ENCODE measurements around the gene ARL16. TPM values are rescaled to one million over a fixed set of nuclear protein-coding genes. Genes with fewer than 3 reads are reported as not detected.

The ARL16 gene
- total RNA-seq, 1 experiment from 2014 or later, result 46.7 TPM

DNA sequence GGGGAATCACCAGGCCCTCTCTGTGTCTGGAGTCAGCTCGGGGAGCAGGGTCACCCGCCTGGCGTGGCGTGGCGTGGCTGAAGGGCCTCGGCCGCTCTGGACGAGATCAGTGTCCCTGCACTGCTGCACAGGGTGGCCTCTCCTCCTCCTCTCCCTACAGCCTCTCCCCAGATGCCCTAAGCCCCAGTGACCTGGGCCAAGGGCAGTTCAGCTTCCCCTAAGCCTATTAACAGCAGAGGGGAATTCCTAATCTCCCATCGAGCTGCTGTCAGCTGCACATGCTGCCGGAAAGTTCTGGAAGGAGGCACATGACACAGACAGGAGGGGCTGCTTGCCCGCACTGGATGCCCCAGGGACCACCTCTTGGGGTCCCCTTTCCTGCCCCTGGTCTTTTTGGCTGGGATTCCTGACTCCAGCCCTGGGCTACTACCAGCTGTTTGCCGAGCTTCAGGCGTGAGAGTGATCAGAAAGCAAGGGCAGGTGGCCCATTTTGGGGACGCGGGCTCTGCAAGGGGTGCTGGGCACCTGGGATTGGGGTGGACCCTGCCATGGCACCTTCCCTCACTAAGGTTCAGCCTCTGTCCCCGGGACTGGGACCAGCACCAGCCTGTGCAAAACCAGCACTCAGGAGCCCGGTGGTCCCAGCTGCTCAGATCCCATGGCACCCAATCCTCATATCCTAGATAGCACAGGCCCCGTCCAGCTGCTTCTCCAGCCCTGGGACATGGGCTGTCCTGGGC, 28.0 kb downstream of the ARL16 start:
- TF ChIP-seq, protein P1, sequence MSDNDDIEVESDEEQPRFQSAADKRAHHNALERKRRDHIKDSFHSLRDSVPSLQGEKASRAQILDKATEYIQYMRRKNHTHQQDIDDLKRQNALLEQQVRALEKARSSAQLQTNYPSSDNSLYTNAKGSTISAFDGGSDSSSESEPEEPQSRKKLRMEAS (CRISPR knock-in tag; IDR thresholded peaks at IDR 0.05), result no peak
- TF ChIP-seq GTF2I (CRISPR knock-in tag; conservative IDR thresholded peaks at IDR 0.05) (no peak), GRHL2 (CRISPR knock-in tag; IDR thresholded peaks at IDR 0.05; ENCODE audit: insufficient replicate concordance, severe bottlenecking) (no peak), IRF2 (CRISPR knock-in tag; IDR thresholded peaks at IDR 0.05; ENCODE audit: borderline replicate concordance, low read depth) (no peak), ZNF416 (CRISPR knock-in tag; IDR thresholded peaks at IDR 0.05) (no peak), NR3C1 (CRISPR knock-in tag; conservative IDR thresholded peaks at IDR 0.05; ENCODE audit: low read depth) (no peak), FOXJ3 (CRISPR knock-in tag; IDR thresholded peaks at IDR 0.05; ENCODE audit: borderline replicate concordance) (no peak), ZNF121 (CRISPR knock-in tag; IDR thresholded peaks at IDR 0.05) (no peak)
- TF ChIP-seq, protein P2, sequence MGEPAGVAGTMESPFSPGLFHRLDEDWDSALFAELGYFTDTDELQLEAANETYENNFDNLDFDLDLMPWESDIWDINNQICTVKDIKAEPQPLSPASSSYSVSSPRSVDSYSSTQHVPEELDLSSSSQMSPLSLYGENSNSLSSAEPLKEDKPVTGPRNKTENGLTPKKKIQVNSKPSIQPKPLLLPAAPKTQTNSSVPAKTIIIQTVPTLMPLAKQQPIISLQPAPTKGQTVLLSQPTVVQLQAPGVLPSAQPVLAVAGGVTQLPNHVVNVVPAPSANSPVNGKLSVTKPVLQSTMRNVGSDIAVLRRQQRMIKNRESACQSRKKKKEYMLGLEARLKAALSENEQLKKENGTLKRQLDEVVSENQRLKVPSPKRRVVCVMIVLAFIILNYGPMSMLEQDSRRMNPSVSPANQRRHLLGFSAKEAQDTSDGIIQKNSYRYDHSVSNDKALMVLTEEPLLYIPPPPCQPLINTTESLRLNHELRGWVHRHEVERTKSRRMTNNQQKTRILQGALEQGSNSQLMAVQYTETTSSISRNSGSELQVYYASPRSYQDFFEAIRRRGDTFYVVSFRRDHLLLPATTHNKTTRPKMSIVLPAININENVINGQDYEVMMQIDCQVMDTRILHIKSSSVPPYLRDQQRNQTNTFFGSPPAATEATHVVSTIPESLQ (CRISPR knock-in tag; IDR thresholded peaks at IDR 0.05), result no peak
- TF ChIP-seq, protein P3, sequence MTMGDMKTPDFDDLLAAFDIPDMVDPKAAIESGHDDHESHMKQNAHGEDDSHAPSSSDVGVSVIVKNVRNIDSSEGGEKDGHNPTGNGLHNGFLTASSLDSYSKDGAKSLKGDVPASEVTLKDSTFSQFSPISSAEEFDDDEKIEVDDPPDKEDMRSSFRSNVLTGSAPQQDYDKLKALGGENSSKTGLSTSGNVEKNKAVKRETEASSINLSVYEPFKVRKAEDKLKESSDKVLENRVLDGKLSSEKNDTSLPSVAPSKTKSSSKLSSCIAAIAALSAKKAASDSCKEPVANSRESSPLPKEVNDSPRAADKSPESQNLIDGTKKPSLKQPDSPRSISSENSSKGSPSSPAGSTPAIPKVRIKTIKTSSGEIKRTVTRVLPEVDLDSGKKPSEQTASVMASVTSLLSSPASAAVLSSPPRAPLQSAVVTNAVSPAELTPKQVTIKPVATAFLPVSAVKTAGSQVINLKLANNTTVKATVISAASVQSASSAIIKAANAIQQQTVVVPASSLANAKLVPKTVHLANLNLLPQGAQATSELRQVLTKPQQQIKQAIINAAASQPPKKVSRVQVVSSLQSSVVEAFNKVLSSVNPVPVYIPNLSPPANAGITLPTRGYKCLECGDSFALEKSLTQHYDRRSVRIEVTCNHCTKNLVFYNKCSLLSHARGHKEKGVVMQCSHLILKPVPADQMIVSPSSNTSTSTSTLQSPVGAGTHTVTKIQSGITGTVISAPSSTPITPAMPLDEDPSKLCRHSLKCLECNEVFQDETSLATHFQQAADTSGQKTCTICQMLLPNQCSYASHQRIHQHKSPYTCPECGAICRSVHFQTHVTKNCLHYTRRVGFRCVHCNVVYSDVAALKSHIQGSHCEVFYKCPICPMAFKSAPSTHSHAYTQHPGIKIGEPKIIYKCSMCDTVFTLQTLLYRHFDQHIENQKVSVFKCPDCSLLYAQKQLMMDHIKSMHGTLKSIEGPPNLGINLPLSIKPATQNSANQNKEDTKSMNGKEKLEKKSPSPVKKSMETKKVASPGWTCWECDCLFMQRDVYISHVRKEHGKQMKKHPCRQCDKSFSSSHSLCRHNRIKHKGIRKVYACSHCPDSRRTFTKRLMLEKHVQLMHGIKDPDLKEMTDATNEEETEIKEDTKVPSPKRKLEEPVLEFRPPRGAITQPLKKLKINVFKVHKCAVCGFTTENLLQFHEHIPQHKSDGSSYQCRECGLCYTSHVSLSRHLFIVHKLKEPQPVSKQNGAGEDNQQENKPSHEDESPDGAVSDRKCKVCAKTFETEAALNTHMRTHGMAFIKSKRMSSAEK (CRISPR knock-in tag; IDR thresholded peaks at IDR 0.05; ENCODE audit: borderline replicate concordance), result no peak
- TF ChIP-seq, protein P4, sequence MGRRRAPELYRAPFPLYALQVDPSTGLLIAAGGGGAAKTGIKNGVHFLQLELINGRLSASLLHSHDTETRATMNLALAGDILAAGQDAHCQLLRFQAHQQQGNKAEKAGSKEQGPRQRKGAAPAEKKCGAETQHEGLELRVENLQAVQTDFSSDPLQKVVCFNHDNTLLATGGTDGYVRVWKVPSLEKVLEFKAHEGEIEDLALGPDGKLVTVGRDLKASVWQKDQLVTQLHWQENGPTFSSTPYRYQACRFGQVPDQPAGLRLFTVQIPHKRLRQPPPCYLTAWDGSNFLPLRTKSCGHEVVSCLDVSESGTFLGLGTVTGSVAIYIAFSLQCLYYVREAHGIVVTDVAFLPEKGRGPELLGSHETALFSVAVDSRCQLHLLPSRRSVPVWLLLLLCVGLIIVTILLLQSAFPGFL (CRISPR knock-in tag; IDR thresholded peaks at IDR 0.05; ENCODE audit: borderline replicate concordance), result no peak
- Mint-ChIP-seq H3K27me3 (ENCODE audit: low read depth) (peaks cover 2% of the 10 kb centered on the region; the same call in 1 of the 2 replicates), H3K36me3 (no peaks in the 10 kb centered on the region), H3K4me3 (no peak overlapping the region), H3K27ac (no peak overlapping the region), H3K4me1 (peaks cover 17% of the 10 kb centered on the region), H3K9me3 (no peaks in the 10 kb centered on the region)
- no peak for ATAC-seq
- CTCF ChIA-PET, result no interaction called here
- DNase-seq (ENCODE audit: low spot score), result no peak
- POLR2A ChIA-PET, result no interaction called here

DNA sequence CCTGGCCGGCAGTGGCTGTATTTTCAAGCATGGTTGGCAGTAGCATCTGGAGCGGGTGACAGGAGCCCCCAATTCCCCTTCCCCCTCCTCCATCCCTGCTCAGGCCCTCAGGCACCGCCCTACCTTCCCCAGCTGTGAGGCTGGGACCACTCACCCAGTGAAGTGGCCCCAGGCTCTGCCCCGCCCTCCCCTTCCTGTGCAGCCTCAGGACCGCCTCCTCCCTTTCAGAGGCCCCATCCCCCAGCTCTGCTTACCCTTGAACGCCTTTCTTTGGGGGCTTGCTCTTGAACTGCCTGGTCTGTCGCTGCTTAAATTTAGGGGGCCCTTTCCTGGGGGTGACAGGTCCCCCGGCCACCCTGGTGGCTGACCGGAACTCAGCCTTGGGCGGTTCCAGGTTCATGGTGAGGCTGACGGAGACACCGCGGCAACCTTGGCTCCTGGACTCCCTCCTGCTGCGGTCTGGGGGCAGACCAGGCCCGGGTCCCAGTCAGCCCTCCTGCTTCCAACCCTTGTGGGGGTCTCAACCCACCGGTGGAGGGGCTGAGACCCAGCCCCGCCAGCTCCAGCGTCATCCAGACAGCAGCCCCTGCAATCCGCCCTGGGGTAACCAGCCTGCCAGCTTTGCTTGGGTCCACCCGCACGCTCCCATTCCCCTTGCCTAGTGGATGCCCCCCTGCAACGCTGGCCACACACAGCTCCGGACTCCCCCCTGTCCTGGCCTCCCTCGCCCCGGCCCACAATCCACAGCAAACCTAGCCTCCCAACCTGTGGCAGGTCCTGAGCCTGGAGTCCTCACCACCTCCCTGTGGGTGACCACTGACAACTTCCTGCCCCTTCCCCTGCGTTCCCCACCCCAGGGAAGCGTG, 30.5 kb downstream of the ARL16 start:
- H3K36me3 Mint-ChIP-seq, result no peaks in the 10 kb centered on the region
- H3K4me1 Mint-ChIP-seq, result peaks cover 22% of the 10 kb centered on the region
- no peaks in the 10 kb centered on the region for H3K9me3 Mint-ChIP-seq
- CTCF ChIA-PET, result interaction anchor here (0.7 kb wide), 1 partner anchor 726 kb away, joined by 3 read pairs; no protein-coding TSS in a partner anchor
- peak; percentile 75 for ATAC-seq
- DNase-seq (ENCODE audit: low spot score), result peak; percentile 58
- TF ChIP-seq, protein P5, sequence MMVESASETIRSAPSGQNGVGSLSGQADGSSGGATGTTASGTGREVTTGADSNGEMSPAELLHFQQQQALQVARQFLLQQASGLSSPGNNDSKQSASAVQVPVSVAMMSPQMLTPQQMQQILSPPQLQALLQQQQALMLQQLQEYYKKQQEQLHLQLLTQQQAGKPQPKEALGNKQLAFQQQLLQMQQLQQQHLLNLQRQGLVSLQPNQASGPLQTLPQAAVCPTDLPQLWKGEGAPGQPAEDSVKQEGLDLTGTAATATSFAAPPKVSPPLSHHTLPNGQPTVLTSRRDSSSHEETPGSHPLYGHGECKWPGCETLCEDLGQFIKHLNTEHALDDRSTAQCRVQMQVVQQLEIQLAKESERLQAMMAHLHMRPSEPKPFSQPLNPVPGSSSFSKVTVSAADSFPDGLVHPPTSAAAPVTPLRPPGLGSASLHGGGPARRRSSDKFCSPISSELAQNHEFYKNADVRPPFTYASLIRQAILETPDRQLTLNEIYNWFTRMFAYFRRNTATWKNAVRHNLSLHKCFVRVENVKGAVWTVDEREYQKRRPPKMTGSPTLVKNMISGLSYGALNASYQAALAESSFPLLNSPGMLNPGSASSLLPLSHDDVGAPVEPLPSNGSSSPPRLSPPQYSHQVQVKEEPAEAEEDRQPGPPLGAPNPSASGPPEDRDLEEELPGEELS (CRISPR knock-in tag; IDR thresholded peaks at IDR 0.05), result no peak
- no peak for TF ChIP-seq FOXK1 (CRISPR knock-in tag; IDR thresholded peaks at IDR 0.05)
- 0 out of 2 replicates have a peak, but pooled peaks have one; percentile 31 for TF ChIP-seq RELA (CRISPR knock-in tag; IDR thresholded peaks at IDR 0.05; ENCODE audit: borderline replicate concordance)
- no peak for TF ChIP-seq SMAD4 (CRISPR knock-in tag; IDR thresholded peaks at IDR 0.05)
- no peak for TF ChIP-seq GTF2I (CRISPR knock-in tag; conservative IDR thresholded peaks at IDR 0.05)
- TF ChIP-seq, protein P6, sequence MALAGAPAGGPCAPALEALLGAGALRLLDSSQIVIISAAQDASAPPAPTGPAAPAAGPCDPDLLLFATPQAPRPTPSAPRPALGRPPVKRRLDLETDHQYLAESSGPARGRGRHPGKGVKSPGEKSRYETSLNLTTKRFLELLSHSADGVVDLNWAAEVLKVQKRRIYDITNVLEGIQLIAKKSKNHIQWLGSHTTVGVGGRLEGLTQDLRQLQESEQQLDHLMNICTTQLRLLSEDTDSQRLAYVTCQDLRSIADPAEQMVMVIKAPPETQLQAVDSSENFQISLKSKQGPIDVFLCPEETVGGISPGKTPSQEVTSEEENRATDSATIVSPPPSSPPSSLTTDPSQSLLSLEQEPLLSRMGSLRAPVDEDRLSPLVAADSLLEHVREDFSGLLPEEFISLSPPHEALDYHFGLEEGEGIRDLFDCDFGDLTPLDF (CRISPR knock-in tag; IDR thresholded peaks at IDR 0.05), result no peak
- TF ChIP-seq, protein P4 (CRISPR knock-in tag; IDR thresholded peaks at IDR 0.05; ENCODE audit: borderline replicate concordance), result no peak
- H3K27ac Mint-ChIP-seq, result no peak overlapping the region
- POLR2A ChIA-PET, result no interaction called here
- peaks cover 25% of the 10 kb centered on the region for H3K27me3 Mint-ChIP-seq (ENCODE audit: low read depth)
- H3K4me3 Mint-ChIP-seq, result peak overlapping the region; percentile 47
